ENCODE measurements around the gene XXYLT1.

Gene XXYLT1

GRCh38 chr3:195149292-195150030, 121.5 kb downstream of the XXYLT1 start:
- no peak for DNase-seq

GRCh38 chr3:195148549-195148948, 122.4 kb downstream of the XXYLT1 start:
- no peak for DNase-seq

GRCh38 chr3:195147649-195148080, 123.3 kb downstream of the XXYLT1 start:
- DNase-seq, result no peak

GRCh38 chr3:195146131-195146530, 124.8 kb downstream of the XXYLT1 start:
- DNase-seq, result no peak

- DNase-seq, result no peak
These were observed 125.4 kb downstream of the XXYLT1 start for GRCh38 chr3:195145579-195145978.

GRCh38 chr3:195143221-195143620, 127.7 kb downstream of the XXYLT1 start:
- no peak for DNase-seq

- DNase-seq, result no peak
These were observed 128.4 kb downstream of the XXYLT1 start for GRCh38 chr3:195142519-195142918.

- DNase-seq, result no peak
These were observed 129.9 kb downstream of the XXYLT1 start for GRCh38 chr3:195140816-195141793.

GRCh38 chr3:195140410-195140809, 130.5 kb downstream of the XXYLT1 start:
- DNase-seq, result no peak

GRCh38 chr3:195139876-195140240, 131.1 kb downstream of the XXYLT1 start:
- no peak for DNase-seq

GRCh38 chr3:195139091-195139875, 131.7 kb downstream of the XXYLT1 start:
- DNase-seq, result no peak

- DNase-seq, result no peak
These were observed 133.0 kb downstream of the XXYLT1 start for GRCh38 chr3:195137638-195138588.

- peak in 1 of 3 experiments; percentile 8 for DNase-seq
These were observed 135.0 kb downstream of the XXYLT1 start for GRCh38 chr3:195135917-195136316.

- DNase-seq, result no peak
These were observed 136.5 kb downstream of the XXYLT1 start for GRCh38 chr3:195134431-195134830.

- peak; percentile 25 to 89 (median 68) for DNase-seq
These were observed 137.5 kb downstream of the XXYLT1 start for GRCh38 chr3:195133462-195133861.

- DNase-seq, result peak in 1 of 3 experiments; percentile 74
These were observed 137.9 kb downstream of the XXYLT1 start for GRCh38 chr3:195133013-195133412.

- DNase-seq, result no peak
These were observed 139.8 kb downstream of the XXYLT1 start for GRCh38 chr3:195131176-195131575.

- DNase-seq, result no peak
These were observed 141.1 kb downstream of the XXYLT1 start for GRCh38 chr3:195129644-195130492.

GRCh38 chr3:195129072-195129643, 141.8 kb downstream of the XXYLT1 start:
- DNase-seq, result no peak

Measured in NCI-H1417 (cell line).